HepG2 (cell line): ENCODE data around the gene RNU11. TPM values are rescaled to one million over a fixed set of nuclear protein-coding genes. Genes with fewer than 3 reads are reported as not detected.

Experiments used
- CBX2 ChIP-seq, 2 experiments: fragments of 200-600 bp in 1 of 2; sonication (generic); formaldehyde crosslinking in 1 of 2; IDR thresholded peaks; 2 replicates each; pipeline versions ENCODE4 v1.7.0 to v1.8.1; 2018 to 2022; ENCODE audit warnings: low read depth in 2 of 2, low read length in 1 of 2, mild to moderate bottlenecking in 1 of 2, missing genetic modification reagents in 1 of 2
- IKZF5 ChIP-seq: IDR thresholded peaks from 2 replicates; pipeline ENCODE4 v1.6.1; 2018; ENCODE audit warnings: missing genetic modification reagents, mild to moderate bottlenecking, missing compliant biosample characterization
- MYC ChIP-seq: sonication (generic); formaldehyde crosslinking; IDR thresholded peaks from 2 replicates; pipeline ENCODE4 v1.9.0; 2021; ENCODE audit warnings: missing genetic modification reagents, borderline replicate concordance
- NFE2 ChIP-seq: sonication (generic); formaldehyde crosslinking; IDR thresholded peaks from 2 replicates; pipeline ENCODE4 v1.4.0; 2020; ENCODE audit warnings: missing genetic modification reagents
- NKX3-1 ChIP-seq: sonication (generic); formaldehyde crosslinking; IDR thresholded peaks from 2 replicates; pipeline ENCODE4 v1.5.0; 2020; ENCODE audit warnings: missing genetic modification reagents
- RXRA ChIP-seq: sonication (generic); formaldehyde crosslinking; IDR thresholded peaks from 2 replicates; pipeline ENCODE4 v1.5.1; 2020; ENCODE audit warnings: missing genetic modification reagents
- SALL1 ChIP-seq: sonication (generic); formaldehyde crosslinking; IDR thresholded peaks from 2 replicates; pipeline ENCODE4 v1.8.0; 2022; ENCODE audit warnings: mild to moderate bottlenecking, missing genetic modification reagents
- SRSF1 ChIP-seq: fragments of 200-400 bp; formaldehyde crosslinking; optimal IDR thresholded peaks from 2 replicates; pipeline ENCODE3; 2017; ENCODE audit warnings: mild to moderate bottlenecking, low read depth, low read length, moderate library complexity
- SRY ChIP-seq: sonication (generic); formaldehyde crosslinking; IDR thresholded peaks from 2 replicates; pipeline ENCODE4 v1.8.0; 2022; ENCODE audit warnings: mild to moderate bottlenecking, missing genetic modification reagents
- TAF15 ChIP-seq: fragments of 200-400 bp; formaldehyde crosslinking; IDR thresholded peaks from one replicate; pipeline ENCODE4 v1.6.1; 2018; ENCODE audit warnings: mild to moderate bottlenecking, low read depth, low read length; ENCODE audit not compliant: poor library complexity, severe bottlenecking
- TCF7L2 ChIP-seq: IDR thresholded peaks from 2 replicates; pipeline ENCODE4 v1.6.1; 2011; ENCODE audit warnings: mild to moderate bottlenecking, low read depth, low read length, moderate library complexity
- TFE3 ChIP-seq: IDR thresholded peaks from 2 replicates; pipeline ENCODE4 v1.6.1; 2016
- YEATS2 ChIP-seq: sonication (generic); formaldehyde crosslinking; IDR thresholded peaks from 2 replicates; pipeline ENCODE4 v1.4.0; 2020; ENCODE audit warnings: missing genetic modification reagents, borderline replicate concordance
- ZNF12 ChIP-seq: sonication (generic); formaldehyde crosslinking; IDR thresholded peaks from 2 replicates; pipeline ENCODE4 v1.5.0; 2020; ENCODE audit warnings: missing genetic modification reagents
- ZNF451 ChIP-seq: sonication (generic); formaldehyde crosslinking; IDR thresholded peaks from 2 replicates; pipeline ENCODE4 v1.5.0; 2020; ENCODE audit warnings: mild to moderate bottlenecking, missing genetic modification reagents
- ZNF629 ChIP-seq: sonication (generic); formaldehyde crosslinking; conservative IDR thresholded peaks from 2 replicates; pipeline ENCODE4 v1.5.0; 2020; ENCODE audit warnings: missing genetic modification reagents
- polyA plus RNA-seq, 8 experiments: library from polyadenylated mRNA; depleted of rRNA in 3 of 8; stranded (reverse) in 7 of 8; unstranded in 1 of 8; fragments of >200 nt; fragmentation: Illumina TruSeq in 4 of 8; extraction: Trizol in 4 of 8; gene quantifications; 2 replicates each; pipeline versions ENCODE4 v1.2.1 to v1.2.3, GENCODE V29; 2011 to 2016; ENCODE audit warnings: low read depth in 4 of 8, missing spikeins in 1 of 8, mixed read lengths in 1 of 8; ENCODE audit not compliant: insufficient read depth in 1 of 8
- total RNA-seq, 5 experiments: library from RNA; depleted of rRNA; stranded (reverse); fragments of >200 nt; fragmentation: Illumina TruSeq; extraction: Trizol; gene quantifications; 2 replicates each; pipeline ENCODE4 v1.2.3, GENCODE V29; 2016; ENCODE audit warnings: low read depth in 1 of 5
- TF ChIP-seq, protein P1 (sequence below): sonication (generic); formaldehyde crosslinking; IDR thresholded peaks from 2 replicates; pipeline ENCODE4 v1.8.0; 2022; ENCODE audit warnings: mild to moderate bottlenecking, missing genetic modification reagents
- TF ChIP-seq, protein P2 (sequence below): sonication (generic); formaldehyde crosslinking; IDR thresholded peaks from 2 replicates; pipeline ENCODE4 v1.5.0; 2020; ENCODE audit warnings: mild to moderate bottlenecking, missing genetic modification reagents
- TF ChIP-seq, protein P3 (sequence below): sonication (generic); formaldehyde crosslinking; IDR thresholded peaks from 2 replicates; pipeline ENCODE4 v1.8.0; 2023; ENCODE audit warnings: mild to moderate bottlenecking, missing genetic modification reagents

Gene RNU11
- total and polyA plus RNA-seq, 2 of the 13 experiments (the other 11 are each of a cell fraction or from before 2014, with no cell fraction given): not detected

- TF ChIP-seq CBX2 (IDR thresholded peaks at IDR 0.05; ENCODE audit: low read depth, low read length): peak; percentile 87; the same call in 1 of the 2 replicates
- TF ChIP-seq CBX2 (CRISPR knock-in tag; IDR thresholded peaks at IDR 0.05; ENCODE audit: low read depth): no peak
- peak; percentile 19; the same call in 1 of the 2 replicates for TF ChIP-seq ZNF451 (CRISPR knock-in tag)
- TF ChIP-seq TCF7L2: no peak
- TF ChIP-seq MYC (CRISPR knock-in tag): peak; percentile 11
- TF ChIP-seq ZNF629 (CRISPR knock-in tag): peak; percentile 60
- TF ChIP-seq SALL1 (CRISPR knock-in tag): peak; percentile 79; the same call in 1 of the 2 replicates
- TF ChIP-seq SRSF1: peak; percentile 46
- TF ChIP-seq, protein P1, sequence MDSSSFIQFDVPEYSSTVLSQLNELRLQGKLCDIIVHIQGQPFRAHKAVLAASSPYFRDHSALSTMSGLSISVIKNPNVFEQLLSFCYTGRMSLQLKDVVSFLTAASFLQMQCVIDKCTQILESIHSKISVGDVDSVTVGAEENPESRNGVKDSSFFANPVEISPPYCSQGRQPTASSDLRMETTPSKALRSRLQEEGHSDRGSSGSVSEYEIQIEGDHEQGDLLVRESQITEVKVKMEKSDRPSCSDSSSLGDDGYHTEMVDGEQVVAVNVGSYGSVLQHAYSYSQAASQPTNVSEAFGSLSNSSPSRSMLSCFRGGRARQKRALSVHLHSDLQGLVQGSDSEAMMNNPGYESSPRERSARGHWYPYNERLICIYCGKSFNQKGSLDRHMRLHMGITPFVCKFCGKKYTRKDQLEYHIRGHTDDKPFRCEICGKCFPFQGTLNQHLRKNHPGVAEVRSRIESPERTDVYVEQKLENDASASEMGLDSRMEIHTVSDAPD: peak; percentile 65; the same call in 1 of the 2 replicates
- TF ChIP-seq YEATS2 (CRISPR knock-in tag): peak; percentile 85; the same call in 1 of the 2 replicates
- TF ChIP-seq SRY (CRISPR knock-in tag): peak; percentile 78; the same call in 1 of the 2 replicates
- TF ChIP-seq IKZF5 (CRISPR knock-in tag): peak; percentile 98
- peak; percentile 81; the same call in 1 of the 2 replicates for TF ChIP-seq TFE3 (CRISPR knock-in tag)
- TF ChIP-seq RXRA (CRISPR knock-in tag): peak; percentile 77; the same call in 1 of the 2 replicates
- no peak for TF ChIP-seq TAF15
- no peak; the same call in 1 of the 2 replicates for TF ChIP-seq ZNF12
- TF ChIP-seq, protein P2, sequence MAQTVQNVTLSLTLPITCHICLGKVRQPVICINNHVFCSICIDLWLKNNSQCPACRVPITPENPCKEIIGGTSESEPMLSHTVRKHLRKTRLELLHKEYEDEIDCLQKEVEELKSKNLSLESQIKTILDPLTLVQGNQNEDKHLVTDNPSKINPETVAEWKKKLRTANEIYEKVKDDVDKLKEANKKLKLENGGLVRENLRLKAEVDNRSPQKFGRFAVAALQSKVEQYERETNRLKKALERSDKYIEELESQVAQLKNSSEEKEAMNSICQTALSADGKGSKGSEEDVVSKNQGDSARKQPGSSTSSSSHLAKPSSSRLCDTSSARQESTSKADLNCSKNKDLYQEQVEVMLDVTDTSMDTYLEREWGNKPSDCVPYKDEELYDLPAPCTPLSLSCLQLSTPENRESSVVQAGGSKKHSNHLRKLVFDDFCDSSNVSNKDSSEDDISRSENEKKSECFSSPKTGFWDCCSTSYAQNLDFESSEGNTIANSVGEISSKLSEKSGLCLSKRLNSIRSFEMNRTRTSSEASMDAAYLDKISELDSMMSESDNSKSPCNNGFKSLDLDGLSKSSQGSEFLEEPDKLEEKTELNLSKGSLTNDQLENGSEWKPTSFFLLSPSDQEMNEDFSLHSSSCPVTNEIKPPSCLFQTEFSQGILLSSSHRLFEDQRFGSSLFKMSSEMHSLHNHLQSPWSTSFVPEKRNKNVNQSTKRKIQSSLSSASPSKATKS (CRISPR knock-in tag): no peak; the same call in 1 of the 2 replicates
- TF ChIP-seq, protein P3, sequence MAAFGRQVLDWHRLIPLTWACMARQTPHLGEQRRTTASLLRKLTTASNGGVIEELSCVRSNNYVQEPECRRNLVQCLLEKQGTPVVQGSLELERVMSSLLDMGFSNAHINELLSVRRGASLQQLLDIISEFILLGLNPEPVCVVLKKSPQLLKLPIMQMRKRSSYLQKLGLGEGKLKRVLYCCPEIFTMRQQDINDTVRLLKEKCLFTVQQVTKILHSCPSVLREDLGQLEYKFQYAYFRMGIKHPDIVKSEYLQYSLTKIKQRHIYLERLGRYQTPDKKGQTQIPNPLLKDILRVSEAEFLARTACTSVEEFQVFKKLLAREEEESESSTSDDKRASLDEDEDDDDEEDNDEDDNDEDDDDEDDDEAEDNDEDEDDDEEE (CRISPR knock-in tag): no peak
- peak; percentile 95 for TF ChIP-seq NKX3-1 (CRISPR knock-in tag)
- TF ChIP-seq NFE2 (CRISPR knock-in tag): peak; percentile 30; the same call in 1 of the 2 replicates
These were observed at the start of gene RNU11 (continued) for GRCh38 chr1:28648474-28649198.
